ENCODE measurements around the gene USP10. TPM values are rescaled to one million over a fixed set of nuclear protein-coding genes. Genes with fewer than 3 reads are reported as not detected.

The USP10 gene
- total RNA-seq, 2 experiments from 2014 or later = 99.3 to 106 TPM

GRCh38 chr16:84660973-84661372, 38.8 kb upstream of the USP10 start:
- POLR2A ChIA-PET = no interaction called here
- no peak overlapping the region for H3K4me3 ChIP-seq (ENCODE audit: low read length)
- Mint-ChIP-seq H3K9me3 (no peaks in the 10 kb centered on the region), H3K27ac (no peak overlapping the region), H3K4me3 (no peak overlapping the region), H3K27me3 (no peaks in the 10 kb centered on the region), H3K36me3 (ENCODE audit: low read depth) (peaks cover 93% of the 10 kb centered on the region), H3K4me1 (ENCODE audit: low read depth) (peaks cover 22% of the 10 kb centered on the region)
- no peaks in the 10 kb centered on the region for H3K27me3 ChIP-seq (ENCODE audit: control insufficient read depth in 1 of 2, insufficient read depth in 2 of 2, low read length in 2 of 2)
- no peak overlapping the region for H3K27ac ChIP-seq (ENCODE audit: low read depth in 1 of 2, low read length in 2 of 2)
- intact Hi-C loops (cut with DNase I, micrococcal nuclease) = no loop called here
- H3K36me3 ChIP-seq (ENCODE audit: insufficient read depth, low read length) = peaks cover 89% of the 10 kb centered on the region
- peaks cover 29% of the 10 kb centered on the region for H3K4me1 ChIP-seq (ENCODE audit: insufficient read depth, low read length)
- H3K9me3 ChIP-seq (ENCODE audit: control insufficient read depth in 1 of 2, insufficient read depth in 1 of 2, low read length in 2 of 2) = peaks cover 0 to 5% of the 10 kb centered on the region in 2 experiments
- CTCF ChIA-PET = no interaction called here
- TF ChIP-seq, protein P1, sequence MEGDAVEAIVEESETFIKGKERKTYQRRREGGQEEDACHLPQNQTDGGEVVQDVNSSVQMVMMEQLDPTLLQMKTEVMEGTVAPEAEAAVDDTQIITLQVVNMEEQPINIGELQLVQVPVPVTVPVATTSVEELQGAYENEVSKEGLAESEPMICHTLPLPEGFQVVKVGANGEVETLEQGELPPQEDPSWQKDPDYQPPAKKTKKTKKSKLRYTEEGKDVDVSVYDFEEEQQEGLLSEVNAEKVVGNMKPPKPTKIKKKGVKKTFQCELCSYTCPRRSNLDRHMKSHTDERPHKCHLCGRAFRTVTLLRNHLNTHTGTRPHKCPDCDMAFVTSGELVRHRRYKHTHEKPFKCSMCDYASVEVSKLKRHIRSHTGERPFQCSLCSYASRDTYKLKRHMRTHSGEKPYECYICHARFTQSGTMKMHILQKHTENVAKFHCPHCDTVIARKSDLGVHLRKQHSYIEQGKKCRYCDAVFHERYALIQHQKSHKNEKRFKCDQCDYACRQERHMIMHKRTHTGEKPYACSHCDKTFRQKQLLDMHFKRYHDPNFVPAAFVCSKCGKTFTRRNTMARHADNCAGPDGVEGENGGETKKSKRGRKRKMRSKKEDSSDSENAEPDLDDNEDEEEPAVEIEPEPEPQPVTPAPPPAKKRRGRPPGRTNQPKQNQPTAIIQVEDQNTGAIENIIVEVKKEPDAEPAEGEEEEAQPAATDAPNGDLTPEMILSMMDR (IDR thresholded peaks at IDR 0.05) = no peak
- ATAC-seq (ENCODE audit: poor library complexity) = no peak
- DNase-seq = no peak

DNA sequence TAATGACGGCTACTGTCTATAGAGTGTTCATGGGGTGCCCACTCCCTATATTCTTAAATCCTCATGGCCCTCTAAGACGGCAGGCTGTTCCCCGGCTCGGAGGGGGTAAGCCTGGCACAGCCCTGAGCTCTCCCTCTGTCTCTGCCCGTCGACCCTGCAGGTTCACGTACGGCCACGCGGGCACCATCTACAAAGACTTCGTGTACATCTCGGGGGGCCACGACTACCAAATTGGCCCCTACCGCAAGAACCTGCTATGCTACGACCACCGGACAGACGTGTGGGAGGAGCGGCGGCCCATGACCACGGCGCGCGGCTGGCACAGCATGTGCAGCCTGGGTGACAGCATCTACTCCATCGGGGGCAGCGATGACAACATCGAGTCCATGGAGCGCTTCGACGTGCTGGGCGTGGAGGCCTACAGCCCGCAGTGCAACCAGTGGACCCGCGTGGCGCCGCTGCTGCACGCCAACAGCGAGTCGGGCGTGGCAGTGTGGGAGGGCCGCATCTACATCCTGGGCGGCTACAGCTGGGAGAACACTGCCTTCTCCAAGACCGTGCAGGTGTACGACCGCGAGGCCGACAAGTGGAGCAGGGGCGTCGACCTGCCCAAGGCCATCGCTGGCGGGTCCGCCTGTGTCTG, 38.3 kb upstream of the USP10 start:
- ChIA-PET CTCF (no interaction called here), POLR2A (no interaction called here)
- no peak overlapping the region for H3K27ac ChIP-seq (ENCODE audit: low read depth in 1 of 2, low read length in 2 of 2)
- no peaks in the 10 kb centered on the region for H3K27me3 ChIP-seq (ENCODE audit: control insufficient read depth in 1 of 2, insufficient read depth in 2 of 2, low read length in 2 of 2)
- intact Hi-C loops (cut with DNase I, micrococcal nuclease) = no loop called here
- Mint-ChIP-seq H3K36me3 (ENCODE audit: low read depth) (peaks cover 95% of the 10 kb centered on the region), H3K9me3 (no peaks in the 10 kb centered on the region), H3K4me1 (ENCODE audit: low read depth) (peaks cover 17% of the 10 kb centered on the region), H3K4me3 (no peak overlapping the region), H3K27ac (no peak overlapping the region), H3K27me3 (no peaks in the 10 kb centered on the region)
- ATAC-seq (ENCODE audit: poor library complexity) (no peak), DNase-seq (no peak)
- peaks cover 95% of the 10 kb centered on the region for H3K36me3 ChIP-seq (ENCODE audit: insufficient read depth, low read length)
- TF ChIP-seq, protein P1 (IDR thresholded peaks at IDR 0.05) = no peak
- H3K4me1 ChIP-seq (ENCODE audit: insufficient read depth, low read length) = peaks cover 24% of the 10 kb centered on the region
- H3K4me3 ChIP-seq (ENCODE audit: low read length) = no peak overlapping the region
- peaks cover 0 to 5% of the 10 kb centered on the region in 2 experiments for H3K9me3 ChIP-seq (ENCODE audit: control insufficient read depth in 1 of 2, insufficient read depth in 1 of 2, low read length in 2 of 2)

- TF ChIP-seq, protein P1 (IDR thresholded peaks at IDR 0.05) = no peak
- H3K27me3 ChIP-seq (ENCODE audit: control insufficient read depth in 1 of 2, insufficient read depth in 2 of 2, low read length in 2 of 2) = no peaks in the 10 kb centered on the region
- H3K4me1 ChIP-seq (ENCODE audit: insufficient read depth, low read length) = peaks cover 15% of the 10 kb centered on the region
- CTCF ChIA-PET = interaction anchor here (1.7 to 1.8 kb wide), 2 partner anchors 10 to 63 kb away, joined by 4 read pairs; no protein-coding TSS in a partner anchor
- ATAC-seq (ENCODE audit: poor library complexity) = no peak
- intact Hi-C loops (cut with DNase I, micrococcal nuclease) = no loop called here
- POLR2A ChIA-PET = interaction anchor here (0.7 to 3.4 kb wide), 3 partner anchors 14 to 91 kb away, joined by 3 to 11 read pairs (median 3); partner anchors contain the start of gene KLHL36
- Mint-ChIP-seq H3K27ac (no peak overlapping the region), H3K9me3 (no peaks in the 10 kb centered on the region), H3K36me3 (ENCODE audit: low read depth) (peaks cover 93% of the 10 kb centered on the region), H3K27me3 (no peaks in the 10 kb centered on the region), H3K4me1 (ENCODE audit: low read depth) (peaks cover 12% of the 10 kb centered on the region), H3K4me3 (no peak overlapping the region)
- H3K36me3 ChIP-seq (ENCODE audit: insufficient read depth, low read length) = peaks cover 87% of the 10 kb centered on the region
- no peaks in the 10 kb centered on the region for H3K9me3 ChIP-seq (ENCODE audit: control insufficient read depth in 1 of 2, insufficient read depth in 1 of 2, low read length in 2 of 2)
- no peak overlapping the region for H3K27ac ChIP-seq (ENCODE audit: low read depth in 1 of 2, low read length in 2 of 2)
- H3K4me3 ChIP-seq (ENCODE audit: low read length) = no peak overlapping the region
- no peak for DNase-seq
Observed at GRCh38 chr16:84662471-84662870, 37.3 kb upstream of the USP10 start.
